GM23338 (cell line): Measurements from ENCODE around the gene PACS1.

ENCODE experiments used
- CREB1 ChIP-seq: fragments of 250-450 bp; sonication (Bioruptor Pico); IDR thresholded peaks from 2 replicates; pipeline ENCODE4 v1.5.0; 2020; ENCODE audit warnings: low read depth, mild to moderate bottlenecking, moderate library complexity
- EZH2 ChIP-seq: fragments of 200-600 bp; sonication (generic); IDR thresholded peaks from one replicate; pipeline ENCODE4 v1.8.0; 2017; ENCODE audit warnings: antibody characterized with exemption, mild to moderate bottlenecking, low read depth; ENCODE audit not compliant: unreplicated experiment
- JUNB ChIP-seq: IDR thresholded peaks from one replicate; pipeline ENCODE4 v1.6.1; 2016; ENCODE audit warnings: antibody characterized with exemption; ENCODE audit not compliant: unreplicated experiment
- NANOG ChIP-seq: IDR thresholded peaks from 2 replicates; pipeline ENCODE4 v1.6.1; 2016; ENCODE audit warnings: antibody characterized with exemption, borderline replicate concordance
- TF ChIP-seq, protein P1 (sequence below), 2 experiments: fragments of 200-600 bp in 1 of 2; sonication (generic) in 1 of 2; conservative IDR thresholded peaks; 2 replicates each; pipeline versions ENCODE4 v1.5.1 to v1.6.1; 2016 to 2017; ENCODE audit warnings: antibody characterized with exemption in 2 of 2, low read depth in 2 of 2, mild to moderate bottlenecking in 2 of 2, moderate library complexity in 1 of 2
- TF ChIP-seq, protein P2 (sequence below): IDR thresholded peaks from one replicate; pipeline ENCODE4 v1.6.1; 2018; ENCODE audit warnings: antibody characterized with exemption; ENCODE audit not compliant: unreplicated experiment

DNA sequence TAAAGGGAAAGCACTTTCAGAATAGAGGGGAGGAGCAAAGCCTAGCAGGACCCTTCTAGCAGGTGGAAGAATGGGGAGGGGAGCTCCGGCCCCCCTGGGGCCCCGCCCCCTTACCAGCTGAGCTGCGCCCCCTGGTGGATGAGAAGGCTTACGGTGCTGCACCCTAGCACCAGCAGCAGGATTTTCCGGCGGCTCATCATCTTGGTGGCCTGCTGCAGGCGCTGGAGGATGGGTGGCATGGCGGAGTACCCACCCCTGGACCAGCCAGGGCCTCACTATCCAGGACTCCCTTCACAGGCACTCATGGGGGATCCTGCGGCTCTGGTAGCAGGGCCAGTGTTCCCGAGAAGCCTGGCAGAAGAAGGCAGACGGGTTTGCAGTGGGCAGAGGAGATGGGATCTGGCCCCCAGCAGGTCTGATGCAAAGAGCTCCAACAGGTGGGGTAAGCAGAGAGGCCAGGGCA lies 24.9 kb upstream of the PACS1 start:
- TF ChIP-seq, protein P1, sequence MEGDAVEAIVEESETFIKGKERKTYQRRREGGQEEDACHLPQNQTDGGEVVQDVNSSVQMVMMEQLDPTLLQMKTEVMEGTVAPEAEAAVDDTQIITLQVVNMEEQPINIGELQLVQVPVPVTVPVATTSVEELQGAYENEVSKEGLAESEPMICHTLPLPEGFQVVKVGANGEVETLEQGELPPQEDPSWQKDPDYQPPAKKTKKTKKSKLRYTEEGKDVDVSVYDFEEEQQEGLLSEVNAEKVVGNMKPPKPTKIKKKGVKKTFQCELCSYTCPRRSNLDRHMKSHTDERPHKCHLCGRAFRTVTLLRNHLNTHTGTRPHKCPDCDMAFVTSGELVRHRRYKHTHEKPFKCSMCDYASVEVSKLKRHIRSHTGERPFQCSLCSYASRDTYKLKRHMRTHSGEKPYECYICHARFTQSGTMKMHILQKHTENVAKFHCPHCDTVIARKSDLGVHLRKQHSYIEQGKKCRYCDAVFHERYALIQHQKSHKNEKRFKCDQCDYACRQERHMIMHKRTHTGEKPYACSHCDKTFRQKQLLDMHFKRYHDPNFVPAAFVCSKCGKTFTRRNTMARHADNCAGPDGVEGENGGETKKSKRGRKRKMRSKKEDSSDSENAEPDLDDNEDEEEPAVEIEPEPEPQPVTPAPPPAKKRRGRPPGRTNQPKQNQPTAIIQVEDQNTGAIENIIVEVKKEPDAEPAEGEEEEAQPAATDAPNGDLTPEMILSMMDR (conservative IDR thresholded peaks at IDR 0.05; ENCODE audit: low read depth in 2 of 2) = peak; percentile 84 to 91
- no peak for TF ChIP-seq EZH2
- TF ChIP-seq, protein P2, sequence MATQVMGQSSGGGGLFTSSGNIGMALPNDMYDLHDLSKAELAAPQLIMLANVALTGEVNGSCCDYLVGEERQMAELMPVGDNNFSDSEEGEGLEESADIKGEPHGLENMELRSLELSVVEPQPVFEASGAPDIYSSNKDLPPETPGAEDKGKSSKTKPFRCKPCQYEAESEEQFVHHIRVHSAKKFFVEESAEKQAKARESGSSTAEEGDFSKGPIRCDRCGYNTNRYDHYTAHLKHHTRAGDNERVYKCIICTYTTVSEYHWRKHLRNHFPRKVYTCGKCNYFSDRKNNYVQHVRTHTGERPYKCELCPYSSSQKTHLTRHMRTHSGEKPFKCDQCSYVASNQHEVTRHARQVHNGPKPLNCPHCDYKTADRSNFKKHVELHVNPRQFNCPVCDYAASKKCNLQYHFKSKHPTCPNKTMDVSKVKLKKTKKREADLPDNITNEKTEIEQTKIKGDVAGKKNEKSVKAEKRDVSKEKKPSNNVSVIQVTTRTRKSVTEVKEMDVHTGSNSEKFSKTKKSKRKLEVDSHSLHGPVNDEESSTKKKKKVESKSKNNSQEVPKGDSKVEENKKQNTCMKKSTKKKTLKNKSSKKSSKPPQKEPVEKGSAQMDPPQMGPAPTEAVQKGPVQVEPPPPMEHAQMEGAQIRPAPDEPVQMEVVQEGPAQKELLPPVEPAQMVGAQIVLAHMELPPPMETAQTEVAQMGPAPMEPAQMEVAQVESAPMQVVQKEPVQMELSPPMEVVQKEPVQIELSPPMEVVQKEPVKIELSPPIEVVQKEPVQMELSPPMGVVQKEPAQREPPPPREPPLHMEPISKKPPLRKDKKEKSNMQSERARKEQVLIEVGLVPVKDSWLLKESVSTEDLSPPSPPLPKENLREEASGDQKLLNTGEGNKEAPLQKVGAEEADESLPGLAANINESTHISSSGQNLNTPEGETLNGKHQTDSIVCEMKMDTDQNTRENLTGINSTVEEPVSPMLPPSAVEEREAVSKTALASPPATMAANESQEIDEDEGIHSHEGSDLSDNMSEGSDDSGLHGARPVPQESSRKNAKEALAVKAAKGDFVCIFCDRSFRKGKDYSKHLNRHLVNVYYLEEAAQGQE = no peak
- TF ChIP-seq JUNB = no peak
- TF ChIP-seq CREB1 (CRISPR knock-in tag) = 0 out of 2 replicates have a peak, but pooled peaks have one; percentile 25
- TF ChIP-seq NANOG = no peak
